Skeletal muscle satellite cell (primary cell): ENCODE results near the gene PAPPA2.

ENCODE experiments used
- H3K27me3 ChIP-seq: 2 replicates; pipeline ENCODE4 v1.7.0; 2013; ENCODE audit warnings: low read length; ENCODE audit not compliant: control insufficient read depth, insufficient read depth
- H3K36me3 ChIP-seq: 2 replicates; pipeline ENCODE4 v1.7.0; 2013; ENCODE audit warnings: mild to moderate bottlenecking, control low read depth, low read length; ENCODE audit not compliant: insufficient read depth
- H3K4me1 ChIP-seq: 2 replicates; pipeline ENCODE4 v1.7.0; 2013; ENCODE audit warnings: low read length; ENCODE audit not compliant: control insufficient read depth, insufficient read depth
- H3K4me2 ChIP-seq: 2 replicates; pipeline ENCODE4 v1.7.0; 2013; ENCODE audit warnings: mild to moderate bottlenecking, low read length
- H3K4me3 ChIP-seq: 2 replicates; pipeline ENCODE4 v1.7.0; 2013; ENCODE audit warnings: low read length
- H3K9ac ChIP-seq: 2 replicates; pipeline ENCODE4 v1.7.0; 2013; ENCODE audit warnings: mild to moderate bottlenecking, low read depth, low read length, moderate library complexity
- H3K9me3 ChIP-seq: replicated peaks from 2 replicates; pipeline ENCODE4 v1.7.0; 2013; ENCODE audit warnings: mild to moderate bottlenecking, control low read depth, low read length

The PAPPA2 gene

DNA sequence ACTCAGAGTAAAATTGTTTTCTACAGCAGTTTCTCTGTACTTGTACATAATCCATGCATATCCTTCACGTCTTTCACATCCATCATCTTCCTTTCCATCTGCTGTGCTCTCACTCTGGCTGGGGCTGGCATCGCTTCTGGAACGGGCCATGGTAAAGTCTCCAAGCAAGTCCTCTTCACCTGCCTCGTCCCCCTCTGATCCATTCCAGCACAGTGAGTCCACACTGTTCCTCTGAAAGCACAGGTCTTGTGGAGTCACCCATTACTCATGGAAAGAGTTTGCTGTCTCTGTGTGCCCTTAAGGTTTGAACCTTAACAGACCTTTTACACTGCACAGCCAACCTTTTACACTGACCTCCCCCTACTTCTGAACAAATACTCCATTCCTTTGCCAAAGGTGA lies 387.9 kb downstream of the PAPPA2 start:
- no peaks in the 10 kb centered on the region for H3K27me3 ChIP-seq
- H3K36me3 ChIP-seq, result no peaks in the 10 kb centered on the region
- H3K4me2 ChIP-seq, result no peak overlapping the region
- H3K9me3 ChIP-seq, result no peaks in the 10 kb centered on the region
- H3K4me1 ChIP-seq, result no peaks in the 10 kb centered on the region
- H3K9ac ChIP-seq, result no peak overlapping the region
- no peak overlapping the region for H3K4me3 ChIP-seq

DNA sequence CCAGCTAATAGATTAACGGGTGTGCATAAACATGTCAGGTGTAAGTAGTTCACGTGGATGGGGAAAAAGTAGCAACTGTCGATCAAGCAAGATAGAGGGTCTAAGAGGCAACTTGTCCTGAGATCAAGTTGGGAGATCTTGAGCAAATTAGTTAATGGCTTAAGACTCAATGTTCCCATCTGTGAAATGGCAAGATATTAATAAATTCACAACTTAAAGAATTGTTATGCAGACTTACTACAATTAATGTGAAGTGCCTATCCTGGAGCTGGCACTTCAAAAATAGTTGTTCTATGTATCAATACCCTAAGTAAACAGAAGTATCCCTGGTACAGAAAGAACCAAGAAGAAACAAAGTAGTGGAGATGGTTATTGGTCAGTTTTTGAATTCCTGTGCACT lies 389.1 kb downstream of the PAPPA2 start:
- Histone ChIP-seq H3K36me3 (no peaks in the 10 kb centered on the region), H3K9ac (no peak overlapping the region), H3K4me2 (no peak overlapping the region), H3K9me3 (no peaks in the 10 kb centered on the region), H3K27me3 (no peaks in the 10 kb centered on the region), H3K4me1 (no peaks in the 10 kb centered on the region), H3K4me3 (no peak overlapping the region)

- H3K36me3 ChIP-seq, result no peaks in the 10 kb centered on the region
- H3K9me3 ChIP-seq, result no peaks in the 10 kb centered on the region
Measured at GRCh38 chr1:176853503-176853902, 390.5 kb downstream of the PAPPA2 start.

GRCh38 chr1:176854121-176854520 lies 391.1 kb downstream of the PAPPA2 start:
- no peak overlapping the region for H3K4me2 ChIP-seq
- H3K4me3 ChIP-seq, result no peak overlapping the region
- peaks cover 4% of the 10 kb centered on the region for H3K27me3 ChIP-seq
- H3K36me3 ChIP-seq, result no peaks in the 10 kb centered on the region
- H3K9ac ChIP-seq, result no peak overlapping the region
- no peaks in the 10 kb centered on the region for H3K4me1 ChIP-seq
- H3K9me3 ChIP-seq, result no peaks in the 10 kb centered on the region

More at GRCh38 chr1:176853503-176853902, 390.5 kb downstream of the PAPPA2 start:
- Histone ChIP-seq H3K27me3 (peaks cover 3% of the 10 kb centered on the region), H3K4me1 (no peaks in the 10 kb centered on the region), H3K9ac (no peak overlapping the region), H3K4me3 (no peak overlapping the region), H3K4me2 (no peak overlapping the region)

DNA sequence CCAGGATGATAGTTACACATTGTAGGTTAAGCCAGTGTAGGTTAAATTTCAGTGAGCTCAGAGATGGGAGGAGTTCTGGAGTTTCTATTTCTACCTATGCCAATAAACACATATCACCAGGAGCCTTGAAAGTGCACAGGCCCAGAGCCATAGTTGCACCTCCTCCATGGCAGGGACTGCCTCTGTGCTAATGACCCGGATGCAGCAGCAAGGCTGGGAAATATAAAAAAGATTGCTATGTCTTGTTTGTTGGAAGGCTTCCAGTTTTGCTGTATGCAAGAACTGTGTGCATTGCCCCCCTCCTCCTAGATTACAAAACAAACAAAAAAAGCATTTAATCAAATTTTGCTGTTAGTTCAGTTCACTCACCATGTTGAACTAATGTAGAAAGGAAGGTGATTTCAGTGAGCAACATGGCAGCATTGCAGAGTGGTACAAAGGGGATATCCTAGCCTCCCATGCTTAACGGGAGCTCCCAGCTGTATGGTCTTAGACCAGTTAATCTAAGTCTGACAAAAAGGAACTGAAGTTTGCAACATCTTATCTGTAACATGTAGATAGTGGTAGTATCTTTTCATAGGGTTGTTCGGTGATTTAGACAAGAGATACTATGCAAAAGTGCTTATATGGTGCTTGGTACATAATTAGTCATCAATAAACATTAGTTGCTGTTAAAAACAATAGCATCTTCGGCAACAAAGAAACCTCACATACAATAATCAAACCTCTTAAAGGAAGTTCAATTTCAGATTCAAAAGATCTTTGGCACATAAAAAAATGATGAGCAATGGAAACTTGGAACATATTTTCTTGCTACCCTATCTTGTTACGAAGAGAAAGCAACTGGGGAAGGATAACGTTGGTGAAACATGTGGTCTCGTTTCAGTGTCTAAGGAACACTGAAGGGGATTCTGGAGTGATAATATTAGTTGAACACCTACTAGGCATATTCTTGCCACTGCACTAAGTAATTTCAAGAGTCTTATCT lies 392.1 kb downstream of the PAPPA2 start:
- no peaks in the 10 kb centered on the region for H3K36me3 ChIP-seq
- no peak overlapping the region for H3K9ac ChIP-seq
- no peaks in the 10 kb centered on the region for H3K9me3 ChIP-seq
- H3K4me3 ChIP-seq, result no peak overlapping the region
- H3K4me2 ChIP-seq, result no peak overlapping the region
- peaks cover 4% of the 10 kb centered on the region for H3K27me3 ChIP-seq
- H3K4me1 ChIP-seq, result no peaks in the 10 kb centered on the region

GRCh38 chr1:176857632-176858031 lies 394.7 kb downstream of the PAPPA2 start:
- Histone ChIP-seq H3K27me3 (peaks cover 4% of the 10 kb centered on the region), H3K4me2 (no peak overlapping the region), H3K36me3 (no peaks in the 10 kb centered on the region), H3K9ac (no peak overlapping the region), H3K4me1 (no peaks in the 10 kb centered on the region), H3K4me3 (no peak overlapping the region), H3K9me3 (no peaks in the 10 kb centered on the region)

GRCh38 chr1:176858433-176858916 lies 395.5 kb downstream of the PAPPA2 start:
- Histone ChIP-seq H3K9ac (no peak overlapping the region), H3K27me3 (peaks cover 4% of the 10 kb centered on the region), H3K36me3 (no peaks in the 10 kb centered on the region), H3K4me2 (no peak overlapping the region), H3K9me3 (no peaks in the 10 kb centered on the region), H3K4me3 (no peak overlapping the region), H3K4me1 (no peaks in the 10 kb centered on the region)

DNA sequence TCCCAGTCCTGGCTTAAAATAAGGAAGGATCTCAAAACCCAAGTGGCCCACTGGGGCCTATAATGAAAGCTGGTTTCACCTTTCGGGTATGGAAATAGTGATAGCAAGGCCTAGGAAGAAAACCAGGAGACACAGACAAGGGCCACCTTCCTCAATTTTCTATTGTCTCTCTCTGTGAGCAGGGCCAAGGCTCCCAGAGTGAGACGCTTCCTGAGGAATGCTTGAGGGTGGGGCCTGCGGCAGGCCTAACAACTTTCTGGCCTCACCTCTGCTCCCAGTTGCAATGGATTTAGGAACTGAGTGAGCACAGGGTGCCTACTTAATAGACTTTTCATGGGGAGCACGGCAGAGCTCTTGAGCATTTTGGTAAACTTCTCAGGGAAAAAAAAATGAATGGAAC lies 400.6 kb downstream of the PAPPA2 start:
- Histone ChIP-seq H3K4me3 (no peak overlapping the region), H3K4me1 (no peaks in the 10 kb centered on the region), H3K36me3 (no peaks in the 10 kb centered on the region), H3K9ac (no peak overlapping the region), H3K9me3 (no peaks in the 10 kb centered on the region), H3K27me3 (peaks cover under 1% of the 10 kb centered on the region), H3K4me2 (no peak overlapping the region)

GRCh38 chr1:176864211-176864610 lies 401.2 kb downstream of the PAPPA2 start:
- H3K36me3 ChIP-seq, result no peaks in the 10 kb centered on the region
- H3K4me3 ChIP-seq, result no peak overlapping the region
- H3K4me1 ChIP-seq, result no peaks in the 10 kb centered on the region
- no peaks in the 10 kb centered on the region for H3K9me3 ChIP-seq
- H3K9ac ChIP-seq, result no peak overlapping the region
- H3K4me2 ChIP-seq, result no peak overlapping the region
- H3K27me3 ChIP-seq, result no peaks in the 10 kb centered on the region

DNA sequence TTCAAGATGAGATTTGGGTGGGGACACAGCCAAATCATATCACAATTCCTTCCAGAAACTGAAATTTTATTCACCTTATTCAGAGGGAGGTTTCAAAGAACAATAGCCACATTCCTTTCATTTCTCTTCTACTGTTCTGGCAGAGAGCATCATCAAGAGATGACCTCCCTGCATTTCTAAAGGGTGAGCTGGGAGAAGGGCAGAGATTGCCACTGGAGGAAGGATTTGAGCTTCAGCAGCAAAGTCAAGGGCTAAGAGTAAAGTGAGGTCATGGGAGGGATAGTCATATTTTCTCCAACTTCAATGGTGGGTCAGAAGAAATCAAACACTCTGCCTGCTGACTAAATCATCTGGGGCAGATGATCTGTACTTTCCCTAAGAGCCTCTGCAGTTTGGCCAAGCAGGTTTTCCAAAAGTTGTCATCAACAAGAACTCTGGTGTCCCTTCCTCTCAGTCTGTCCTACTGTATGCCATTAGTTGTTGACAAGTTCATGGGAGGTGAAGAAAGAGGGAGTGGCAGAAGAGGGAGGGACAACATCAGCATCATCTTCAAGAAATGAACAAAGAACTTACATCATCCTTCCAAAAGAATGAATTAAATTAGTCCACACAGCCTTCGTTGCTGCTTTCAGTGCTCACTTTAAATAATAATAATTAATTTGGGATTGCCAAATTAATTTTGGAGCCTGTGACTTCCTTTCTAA lies 403.2 kb downstream of the PAPPA2 start:
- Histone ChIP-seq H3K4me1 (no peaks in the 10 kb centered on the region), H3K4me3 (no peak overlapping the region), H3K9ac (no peak overlapping the region), H3K9me3 (no peaks in the 10 kb centered on the region), H3K36me3 (no peaks in the 10 kb centered on the region), H3K27me3 (peaks cover 3% of the 10 kb centered on the region), H3K4me2 (no peak overlapping the region)

GRCh38 chr1:176869577-176869976 lies 406.6 kb downstream of the PAPPA2 start:
- Histone ChIP-seq H3K9me3 (no peaks in the 10 kb centered on the region), H3K27me3 (peaks cover 8% of the 10 kb centered on the region), H3K9ac (no peak overlapping the region), H3K4me3 (no peak overlapping the region), H3K4me1 (no peaks in the 10 kb centered on the region), H3K36me3 (no peaks in the 10 kb centered on the region), H3K4me2 (no peak overlapping the region)
